ENCODE data around the gene PHF12.

DNA sequence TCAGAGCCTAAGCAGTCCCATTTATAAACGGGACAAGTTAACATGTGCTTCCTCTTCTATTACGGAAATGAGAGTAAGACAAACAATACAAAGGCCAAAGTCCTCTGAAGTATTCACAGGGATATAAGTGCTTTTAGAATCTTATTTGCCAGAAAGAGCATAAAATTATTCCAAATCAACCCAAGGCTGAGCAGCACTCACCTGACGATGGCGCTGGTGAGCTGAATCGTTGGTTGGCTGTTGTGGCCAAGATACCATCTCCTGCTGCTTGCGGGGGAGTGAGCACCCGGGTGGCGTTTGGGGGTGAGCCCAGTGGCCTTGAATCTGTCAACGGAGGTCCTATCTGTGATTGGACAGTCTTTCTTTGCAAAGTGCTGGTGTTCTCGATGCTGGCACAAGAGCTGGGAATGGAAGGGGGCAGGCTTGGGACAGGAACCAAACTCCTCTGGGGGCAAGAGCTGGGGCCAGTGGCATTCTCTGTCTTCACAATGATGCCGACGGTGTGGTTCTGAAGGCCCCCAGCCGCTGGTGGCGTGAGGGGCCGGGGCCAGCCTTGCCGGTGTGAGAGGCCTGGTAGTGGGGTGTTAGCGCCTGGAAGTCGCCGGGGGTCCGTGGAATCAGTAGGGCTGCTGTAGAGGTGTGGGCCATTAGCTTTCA is 38.9 kb downstream of the PHF12 start:
- TF ChIP-seq CTCF (IDR thresholded peaks at IDR 0.05; ENCODE audit: insufficient read depth, low read length), result no peak
- TF ChIP-seq REST (IDR thresholded peaks at IDR 0.05; ENCODE audit: insufficient replicate concordance, low read depth), result no peak
- no peak for TF ChIP-seq POLR2AphosphoS5 (IDR thresholded peaks at IDR 0.05; ENCODE audit: low read depth)
- TF ChIP-seq GABPA (IDR thresholded peaks at IDR 0.05; ENCODE audit: low read depth), result no peak
- TF ChIP-seq SPI1 (IDR thresholded peaks at IDR 0.05; ENCODE audit: borderline replicate concordance, low read depth), result no peak

All from HL-60 (cell line).